WERI-Rb-1 (cell line): ENCODE data around the gene ZNF837.
"Not testable (repeated sequence)": the region's sequence is repeated elsewhere in the genome, so short reads cannot be mapped to it uniquely, and the experiment has no call there.

Source experiments
- DNase-seq: peaks from one replicate; pipeline ENCODE4 v3.0.0-alpha.2; 2020
- H3K27ac ChIP-seq: fragments of 250-450 bp; sonication (Bioruptor Pico); 2 replicates; pipeline ENCODE4 v1.5.1; 2020; ENCODE audit warnings: mild to moderate bottlenecking, moderate library complexity
- H3K27me3 ChIP-seq: fragments of 250-450 bp; sonication (Bioruptor Pico); 2 replicates; pipeline ENCODE4 v1.5.1; 2021; ENCODE audit warnings: mild to moderate bottlenecking, low read depth, moderate library complexity; ENCODE audit not compliant: insufficient read depth, severe bottlenecking
- H3K36me3 ChIP-seq: fragments of 250-450 bp; sonication (Bioruptor Pico); 2 replicates; pipeline ENCODE4 v1.5.1; 2020; ENCODE audit warnings: mild to moderate bottlenecking, moderate library complexity
- H3K4me3 ChIP-seq: 2 replicates; pipeline ENCODE4 v1.5.1; 2011; ENCODE audit warnings: low read depth, mild to moderate bottlenecking, control low read depth, low read length
- H3K9me3 ChIP-seq: fragments of 250-450 bp; sonication (Bioruptor Pico); 2 replicates; pipeline ENCODE4 v1.5.1; 2021; ENCODE audit warnings: mild to moderate bottlenecking, moderate library complexity; ENCODE audit not compliant: severe bottlenecking
- TF ChIP-seq, protein P1 (sequence below): IDR thresholded peaks from 2 replicates; pipeline ENCODE4 v1.5.1; 2011; ENCODE audit warnings: low read depth, mild to moderate bottlenecking, control low read depth, inconsistent platforms, low read length

Gene ZNF837

DNA sequence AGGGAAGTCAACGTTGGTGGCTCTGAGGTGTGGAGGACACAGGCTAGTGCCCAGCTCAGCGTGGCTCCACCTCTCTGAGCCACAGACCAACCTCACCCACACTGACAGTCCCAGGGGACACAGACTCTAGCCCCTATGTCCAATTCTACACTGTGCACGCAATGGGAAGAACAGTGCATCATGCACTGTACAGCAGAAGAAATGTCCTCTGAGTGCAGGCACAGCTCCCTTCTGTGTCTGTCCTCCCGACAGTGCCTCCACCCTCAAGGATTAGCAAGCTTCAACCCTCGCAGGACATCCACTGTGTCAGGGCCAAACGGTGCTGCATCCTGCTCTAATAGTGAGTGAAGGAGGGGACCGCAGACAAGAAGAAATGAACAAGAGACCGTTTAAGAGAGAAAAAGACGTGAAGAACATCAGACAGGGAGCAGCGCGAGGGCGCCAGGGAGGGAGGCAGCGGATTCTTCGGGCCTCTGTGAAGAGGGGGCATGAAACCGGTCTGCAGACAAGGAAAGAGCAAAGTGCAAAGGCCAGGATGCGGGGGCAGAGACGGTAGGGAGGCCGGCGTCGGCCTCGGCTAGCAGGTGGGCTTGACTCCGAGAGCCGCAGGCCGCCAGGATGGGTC, 681 bp downstream of the ZNF837 start:
- no peak for DNase-seq
- Histone ChIP-seq H3K4me3 (peak overlapping the region; percentile 38), H3K27ac (peak overlapping the region; percentile 98), H3K27me3 (no peaks in the 10 kb centered on the region), H3K36me3 (no peaks in the 10 kb centered on the region), H3K9me3 (no peaks in the 10 kb centered on the region)
- TF ChIP-seq, protein P1, sequence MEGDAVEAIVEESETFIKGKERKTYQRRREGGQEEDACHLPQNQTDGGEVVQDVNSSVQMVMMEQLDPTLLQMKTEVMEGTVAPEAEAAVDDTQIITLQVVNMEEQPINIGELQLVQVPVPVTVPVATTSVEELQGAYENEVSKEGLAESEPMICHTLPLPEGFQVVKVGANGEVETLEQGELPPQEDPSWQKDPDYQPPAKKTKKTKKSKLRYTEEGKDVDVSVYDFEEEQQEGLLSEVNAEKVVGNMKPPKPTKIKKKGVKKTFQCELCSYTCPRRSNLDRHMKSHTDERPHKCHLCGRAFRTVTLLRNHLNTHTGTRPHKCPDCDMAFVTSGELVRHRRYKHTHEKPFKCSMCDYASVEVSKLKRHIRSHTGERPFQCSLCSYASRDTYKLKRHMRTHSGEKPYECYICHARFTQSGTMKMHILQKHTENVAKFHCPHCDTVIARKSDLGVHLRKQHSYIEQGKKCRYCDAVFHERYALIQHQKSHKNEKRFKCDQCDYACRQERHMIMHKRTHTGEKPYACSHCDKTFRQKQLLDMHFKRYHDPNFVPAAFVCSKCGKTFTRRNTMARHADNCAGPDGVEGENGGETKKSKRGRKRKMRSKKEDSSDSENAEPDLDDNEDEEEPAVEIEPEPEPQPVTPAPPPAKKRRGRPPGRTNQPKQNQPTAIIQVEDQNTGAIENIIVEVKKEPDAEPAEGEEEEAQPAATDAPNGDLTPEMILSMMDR, result no peak

DNA sequence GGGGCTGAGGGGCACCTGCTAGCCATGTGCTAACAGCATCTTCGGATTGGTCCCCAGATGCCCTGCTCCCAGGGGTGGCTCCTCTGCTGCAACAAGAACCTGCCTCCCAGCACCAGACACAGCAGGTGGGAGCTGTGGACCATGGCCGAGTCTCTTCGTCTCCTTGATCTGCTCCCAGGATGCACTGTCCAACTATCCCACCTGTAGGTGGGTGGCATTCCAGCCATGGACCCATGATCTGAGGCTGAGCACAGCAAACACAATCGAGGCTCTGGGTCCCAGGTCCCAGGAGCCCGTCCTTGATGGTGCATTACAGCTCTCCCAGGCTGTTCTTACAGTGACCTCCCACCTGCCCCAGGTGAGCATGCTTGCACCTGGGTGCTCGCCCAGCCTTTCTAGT, 1.6 kb downstream of the ZNF837 start:
- DNase-seq, result no peak
- H3K4me3 ChIP-seq, result no peak overlapping the region
- H3K27me3 ChIP-seq, result no peaks in the 10 kb centered on the region
- H3K9me3 ChIP-seq, result no peaks in the 10 kb centered on the region
- H3K36me3 ChIP-seq, result no peaks in the 10 kb centered on the region
- H3K27ac ChIP-seq, result no peak overlapping the region
- TF ChIP-seq, protein P1, result no peak

DNA sequence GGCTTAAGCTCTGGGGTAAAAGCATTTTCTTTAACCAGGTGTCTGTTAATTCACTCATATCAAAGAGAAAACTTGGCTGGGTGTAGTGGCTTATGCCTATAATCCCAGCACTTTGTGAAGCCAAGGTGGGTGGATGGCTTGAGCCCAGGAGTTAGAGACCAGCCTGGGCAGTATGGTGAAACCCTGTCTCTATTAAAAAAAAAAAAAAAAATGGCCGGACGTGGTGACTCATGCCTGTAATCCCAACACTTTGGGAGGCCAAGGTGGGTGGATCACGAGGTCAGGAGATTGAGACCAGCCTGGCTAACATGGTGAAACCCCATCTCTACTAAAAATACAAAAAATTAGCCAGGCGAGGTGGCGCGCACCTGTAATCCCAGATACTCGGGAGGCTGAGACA, 4.1 kb downstream of the ZNF837 start:
- H3K27ac ChIP-seq, H3K9me3 ChIP-seq, H3K4me3 ChIP-seq, H3K36me3 ChIP-seq, DNase-seq, H3K27me3 ChIP-seq: not testable (repeated sequence)

DNA sequence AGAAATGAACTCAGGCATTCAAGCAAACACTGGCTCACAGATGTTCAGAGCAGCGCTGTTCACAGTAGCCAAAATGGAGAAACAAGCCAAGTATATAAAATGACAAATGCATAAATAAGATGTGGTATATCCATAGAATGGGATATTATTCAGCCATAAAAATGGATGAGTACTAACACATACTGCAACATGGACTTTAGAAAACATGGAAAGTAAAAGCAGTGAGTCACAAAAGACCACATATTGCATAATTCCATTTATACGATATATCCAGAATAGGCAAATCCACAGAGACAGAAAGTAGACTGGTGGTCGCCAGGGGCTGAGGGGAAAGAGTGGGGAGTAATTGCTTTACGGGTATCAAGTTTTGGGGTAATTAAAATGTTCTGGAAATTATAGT, 6.6 kb downstream of the ZNF837 start:
- Histone ChIP-seq H3K4me3 (no peak overlapping the region), H3K9me3 (no peaks in the 10 kb centered on the region), H3K27ac (no peak overlapping the region), H3K36me3 (no peaks in the 10 kb centered on the region), H3K27me3 (no peaks in the 10 kb centered on the region)
- no peak for DNase-seq
- TF ChIP-seq, protein P1, result no peak

DNA sequence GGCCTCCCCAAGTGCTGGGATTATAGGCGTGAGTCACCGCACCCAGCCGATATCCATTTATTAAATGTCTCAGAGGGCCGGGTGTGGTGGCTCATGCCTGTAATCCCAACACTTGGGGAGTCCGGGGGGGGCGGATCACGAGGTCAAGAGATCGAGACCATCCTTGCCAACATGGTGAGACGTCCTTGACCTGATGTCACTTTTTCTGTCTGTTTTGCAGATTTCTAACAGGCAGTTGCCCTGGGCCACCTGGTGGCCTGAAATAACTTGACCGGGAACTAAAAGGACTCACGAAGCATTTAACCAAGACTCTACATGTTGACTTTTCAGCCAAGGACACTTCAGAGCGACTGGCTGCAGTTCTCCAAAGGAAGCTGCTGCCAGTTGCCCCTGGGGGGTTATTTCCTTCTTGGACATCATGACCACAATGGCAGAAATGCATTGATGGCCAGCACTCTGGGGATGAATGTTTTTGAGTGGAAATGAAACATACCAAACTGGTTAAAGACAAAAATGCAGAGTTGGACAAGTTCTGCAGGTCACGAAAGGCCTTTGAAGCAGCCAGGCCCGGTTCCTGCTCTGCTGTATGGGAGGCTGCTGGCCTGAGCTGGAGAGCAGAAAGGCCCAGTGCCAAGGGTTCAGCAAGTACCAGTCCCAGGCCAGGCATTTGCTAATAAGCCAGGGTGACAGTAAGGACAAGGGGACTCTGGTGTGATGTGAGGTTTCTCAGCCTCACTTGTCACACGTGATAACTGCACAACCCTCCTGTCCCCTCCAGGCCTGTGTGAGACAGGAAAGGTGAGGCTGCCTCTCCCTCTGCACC, 8.3 kb downstream of the ZNF837 start:
- TF ChIP-seq, protein P1, result no peak
- DNase-seq, result no peak
- H3K4me3 ChIP-seq, result no peak overlapping the region
- H3K27me3 ChIP-seq, result no peaks in the 10 kb centered on the region
- no peaks in the 10 kb centered on the region for H3K9me3 ChIP-seq
- no peaks in the 10 kb centered on the region for H3K36me3 ChIP-seq
- no peak overlapping the region for H3K27ac ChIP-seq

DNA sequence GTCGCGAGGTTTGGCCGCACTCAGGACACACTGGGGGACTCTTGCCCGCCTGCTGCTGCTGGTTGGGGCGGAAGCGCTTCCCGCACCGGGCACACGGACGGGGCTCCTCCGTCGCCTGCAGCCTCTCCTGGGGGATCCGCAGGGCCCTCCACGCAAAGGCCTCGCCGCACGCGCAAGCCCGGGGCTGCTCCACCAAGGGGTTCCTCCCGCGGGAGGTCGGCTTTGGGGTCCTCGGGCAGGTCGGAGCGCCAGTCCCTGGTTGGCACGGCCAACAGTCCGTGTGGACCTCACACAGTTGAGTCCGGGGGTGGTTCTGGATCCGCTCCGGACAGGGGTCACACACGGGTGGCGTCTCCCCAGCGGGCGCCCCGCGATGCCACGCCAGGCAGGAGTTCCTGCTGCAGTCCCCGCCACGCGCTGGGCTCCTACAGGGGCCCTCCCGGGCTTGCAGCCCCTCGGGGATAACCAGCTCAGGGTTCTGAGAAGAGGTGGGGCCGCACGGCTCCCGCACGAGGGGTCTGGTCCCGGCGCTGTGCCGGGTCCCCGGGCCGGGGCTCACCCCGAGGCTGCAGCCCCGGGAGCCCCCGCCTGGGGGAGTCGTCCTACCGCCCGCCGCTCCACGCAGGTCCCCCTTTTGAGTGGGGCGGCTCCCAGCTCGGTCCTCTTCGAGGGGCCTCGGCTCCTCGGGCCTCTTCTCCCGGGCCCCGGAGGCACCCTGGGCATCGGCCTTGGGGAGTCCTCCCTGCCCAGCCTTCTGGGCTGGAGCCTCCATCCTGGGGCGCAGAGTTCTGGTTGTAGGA, 12.1 kb downstream of the ZNF837 start:
- H3K36me3 ChIP-seq, result no peaks in the 10 kb centered on the region
- no peak for DNase-seq
- no peaks in the 10 kb centered on the region for H3K27me3 ChIP-seq
- no peaks in the 10 kb centered on the region for H3K9me3 ChIP-seq
- TF ChIP-seq, protein P1, result no peak
- no peak overlapping the region for H3K4me3 ChIP-seq
- H3K27ac ChIP-seq, result no peak overlapping the region
